B cell (primary cell): Measurements from ENCODE around the gene INPP4A. TPM values are rescaled to one million over a fixed set of nuclear protein-coding genes. Genes with fewer than 3 reads are reported as not detected.

Source experiments
- ATAC-seq: fragments of 200-7000 bp; cut with Tn5 transposase; one replicate; pipeline ENCODE4 v1.10.0; 2021; ENCODE audit warnings: low read depth, mild to moderate bottlenecking, moderate number of reproducible peaks, moderate library complexity
- CTCF ChIA-PET: fragments of 350-600 bp; sonication (Branson Sonifier 250); formaldehyde crosslinking; loops from one replicate; lab custom pipeline; 2021; ENCODE audit warnings: antibody characterized with exemption, inconsistent platforms; lab: Charles Lee
- POLR2A ChIA-PET: fragments of 350-600 bp; sonication (Branson Sonifier 250); formaldehyde crosslinking; loops from one replicate; lab custom pipeline; 2021; ENCODE audit warnings: antibody characterized with exemption; lab: Charles Lee
- DNase-seq: peaks from one replicate; pipeline ENCODE4 v3.0.0; 2013
- H2AFZ ChIP-seq: 2 replicates; pipeline ENCODE4 v1.6.1; 2012; ENCODE audit warnings: mild to moderate bottlenecking, low read depth, low read length; ENCODE audit not compliant: insufficient read depth, poor library complexity, severe bottlenecking
- H3K27ac ChIP-seq, 2 donors: 1 replicate in 1 of 2; 2 replicates in 1 of 2; pipeline ENCODE4 v1.5.1; 2012 to 2013; ENCODE audit warnings: low read length in 2 of 2, mild to moderate bottlenecking in 2 of 2, moderate library complexity in 1 of 2
- H3K27me3 ChIP-seq, 4 experiments: fragments of 200-600 bp in 1 of 4; sonication (generic) in 1 of 4; replicated peaks in 1 of 4; 1 replicate in 2 of 4; 2 replicates in 2 of 4; pipeline versions ENCODE4 v1.6.1 to v1.7.0; 2013 to 2016; ENCODE audit warnings: low read length in 3 of 4, mild to moderate bottlenecking in 2 of 4, mixed read lengths in 1 of 4, moderate library complexity in 1 of 4; ENCODE audit not compliant: insufficient read depth in 4 of 4, control insufficient read depth in 3 of 4; ENCODE audit errors: control extremely low read depth in 1 of 4
- H3K36me3 ChIP-seq, 2 experiments: replicated peaks in 1 of 2; 1 replicate in 1 of 2; 2 replicates in 1 of 2; pipeline versions ENCODE4 v1.6.1 to v1.7.1; 2013; ENCODE audit warnings: low read length in 1 of 2; ENCODE audit not compliant: insufficient read depth in 2 of 2, control insufficient read depth in 1 of 2; ENCODE audit errors: control extremely low read depth in 1 of 2, extremely low read depth in 1 of 2
- H3K4me1 ChIP-seq, 2 donors: fragments of 200-600 bp in 1 of 2; sonication (generic) in 1 of 2; 1 replicate in 1 of 2; 2 replicates in 1 of 2; pipeline versions ENCODE4 v1.5.1 to v1.6.1; 2013 to 2017; ENCODE audit warnings: low read length in 2 of 2; ENCODE audit not compliant: control insufficient read depth in 2 of 2, insufficient read depth in 2 of 2
- H3K4me2 ChIP-seq: replicated peaks from 2 replicates; pipeline ENCODE3; 2012; ENCODE audit warnings: mild to moderate bottlenecking, low read depth, low read length; ENCODE audit not compliant: poor library complexity, severe bottlenecking
- H3K4me3 ChIP-seq, 5 experiments: fragments of 200-600 bp in 1 of 5; sonication (generic) in 1 of 5; 1 replicate in 3 of 5; 2 replicates in 2 of 5; pipeline versions ENCODE4 v1.5.1 to v1.7.0; 2011 to 2016; ENCODE audit warnings: low read length in 4 of 5, mild to moderate bottlenecking in 4 of 5, low read depth in 2 of 5, control low read depth in 1 of 5, moderate library complexity in 1 of 5; ENCODE audit not compliant: insufficient read depth in 1 of 5; ENCODE audit errors: control extremely low read depth in 1 of 5, extremely low read depth in 1 of 5
- H3K79me2 ChIP-seq: fragments of 200-600 bp; sonication (generic); one replicate; pipeline ENCODE4 v1.6.0; 2016; ENCODE audit warnings: low read length; ENCODE audit not compliant: control insufficient read depth, insufficient read depth
- H3K9ac ChIP-seq: fragments of 200-600 bp; sonication (generic); 2 replicates; pipeline ENCODE4 v1.6.1; 2017; ENCODE audit warnings: mild to moderate bottlenecking, low read length, moderate library complexity
- H3K9me3 ChIP-seq, 3 donors: one replicate each; pipeline versions ENCODE4 v1.6.1 to v1.7.1; 2013; ENCODE audit warnings: low read length in 2 of 3; ENCODE audit not compliant: control insufficient read depth in 2 of 3, insufficient read depth in 1 of 3; ENCODE audit errors: control extremely low read depth in 1 of 3
- H4K20me1 ChIP-seq: 2 replicates; pipeline ENCODE4 v1.6.0; 2012; ENCODE audit warnings: mild to moderate bottlenecking, low read length; ENCODE audit not compliant: insufficient read depth, control insufficient read depth, poor library complexity, severe bottlenecking
- H3K27ac Mint-ChIP-seq: one replicate; pipeline ENCODE4 v1.8.0; 2021; ENCODE audit warnings: mixed read lengths
- H3K27me3 Mint-ChIP-seq: one replicate; pipeline ENCODE4 v1.8.0; 2021; ENCODE audit warnings: mixed read lengths
- H3K4me1 Mint-ChIP-seq: one replicate; pipeline ENCODE4 v1.8.0; 2021; ENCODE audit warnings: mixed read lengths
- H3K4me3 Mint-ChIP-seq: one replicate; pipeline ENCODE4 v1.8.0; 2021; ENCODE audit warnings: mixed read lengths
- H3K9me3 Mint-ChIP-seq: one replicate; pipeline ENCODE4 v1.8.0; 2022; ENCODE audit warnings: mixed read lengths; ENCODE audit not compliant: insufficient read depth
- CTCF ChIP-seq: fragments of 200-600 bp; IDR thresholded peaks from one replicate; pipeline ENCODE4 v1.8.0; 2022; ENCODE audit warnings: antibody characterized with exemption, mild to moderate bottlenecking
- EZH2 ChIP-seq: IDR thresholded peaks from 2 replicates; pipeline ENCODE4 v1.6.1; 2012; ENCODE audit warnings: borderline replicate concordance, low read depth, mild to moderate bottlenecking, moderate library complexity, low read length; ENCODE audit not compliant: insufficient read depth, poor library complexity, severe bottlenecking
- WGBS: methylation state at CpG from one replicate; pipeline ENCODE4 v1.1.5; 2013; ENCODE audit warnings: missing lambda C conversion rate; ENCODE audit not compliant: insufficient coverage; 5-methylcytosine and 5-hydroxymethylcytosine counted together
- intact Hi-C: fragments of 100-400 bp; cut with micrococcal nuclease; formaldehyde crosslinking; loops from one replicate; pipeline ENCODE4 v1.10.0; 2022
- polyA plus RNA-seq: library from polyadenylated mRNA; depleted of rRNA; stranded (reverse); fragments of >200 nt; gene quantifications from 2 replicates; pipeline ENCODE4 v1.2.3, GENCODE V29; 2012
- total RNA-seq, 2 donors: library from RNA; stranded (reverse); fragments of 120-200 nt in 1 of 2; gene quantifications; 1 replicate in 1 of 2; 2 replicates in 1 of 2; pipeline versions ENCODE4 v1.2.3 to v1.2.4, GENCODE V29; 2013 to 2022

Gene INPP4A
- total and polyA plus RNA-seq, 2 donors (not counting 1 experiment from before 2014, with no cell fraction given) = 10.7 to 22.5 TPM

- Histone ChIP-seq H3K36me3 (peaks cover 0 to 9% of the 10 kb centered on the region in 2 experiments), H3K9me3 (no peaks in the 10 kb centered on the region), H4K20me1 (no peaks in the 10 kb centered on the region), H3K4me1 (peaks cover 20 to 36% of the 10 kb centered on the region in 2 donors), H2AFZ (no peak overlapping the region), H3K27ac (no peak overlapping the region), H3K9ac (no peak overlapping the region), H3K4me2 (no peak overlapping the region), H3K27me3 (no peaks in the 10 kb centered on the region), H3K4me3 (no peak overlapping the region), H3K79me2 (no peaks in the 10 kb centered on the region)
- no peaks in the 10 kb centered on the region for H3K9me3 Mint-ChIP-seq
- DNase-seq = no peak
- no peak for ATAC-seq
- 100% methylated on average over 6 of the region's 7 CpGs for WGBS
- intact Hi-C loops = no loop called here
- peaks cover 30% of the 10 kb centered on the region for H3K4me1 Mint-ChIP-seq
- POLR2A ChIA-PET = no interaction called here
- CTCF ChIA-PET = no interaction called here
- H3K27me3 Mint-ChIP-seq = no peaks in the 10 kb centered on the region
- H3K4me3 Mint-ChIP-seq = no peak overlapping the region
- TF ChIP-seq EZH2 (no peak), CTCF (no peak)
- no peak overlapping the region for H3K27ac Mint-ChIP-seq
Measured at GRCh38 chr2:98545591-98545990, 100.9 kb downstream of the INPP4A start.

GRCh38 chr2:98546186-98546585 lies 101.5 kb downstream of the INPP4A start:
- H3K27ac Mint-ChIP-seq = no peak overlapping the region
- H3K4me3 Mint-ChIP-seq = no peak overlapping the region
- POLR2A ChIA-PET = interaction anchor here (0.9 kb wide), 1 partner anchor 10 kb away, joined by 3 read pairs; no protein-coding TSS in a partner anchor

More at GRCh38 chr2:98546186-98546585, 101.5 kb downstream of the INPP4A start:
- no peaks in the 10 kb centered on the region for H3K27me3 ChIP-seq
- no peak overlapping the region for H3K4me2 ChIP-seq
- ATAC-seq = no peak
- peaks cover 20 to 36% of the 10 kb centered on the region in 2 donors for H3K4me1 ChIP-seq
- no peak overlapping the region for H3K4me3 ChIP-seq
- Mint-ChIP-seq H3K9me3 (no peaks in the 10 kb centered on the region), H3K27me3 (no peaks in the 10 kb centered on the region), H3K4me1 (peaks cover 30% of the 10 kb centered on the region)
- CTCF ChIA-PET = no interaction called here
- DNase-seq = no peak
- no peaks in the 10 kb centered on the region for H3K79me2 ChIP-seq
- H3K27ac ChIP-seq = no peak overlapping the region
- H3K9ac ChIP-seq = no peak overlapping the region
- H3K36me3 ChIP-seq = peaks cover 0 to 9% of the 10 kb centered on the region in 2 experiments
- TF ChIP-seq CTCF (no peak), EZH2 (no peak)
- no peaks in the 10 kb centered on the region for H4K20me1 ChIP-seq
- no peaks in the 10 kb centered on the region for H3K9me3 ChIP-seq
- WGBS = 92% methylated on average over 3 of the region's 3 CpGs
- intact Hi-C loops = no loop called here
- H2AFZ ChIP-seq = no peak overlapping the region
